ENCODE measurements around the gene C11orf65. TPM values are rescaled to one million over a fixed set of nuclear protein-coding genes. Genes with fewer than 3 reads are reported as not detected.

Gene C11orf65, protein sequence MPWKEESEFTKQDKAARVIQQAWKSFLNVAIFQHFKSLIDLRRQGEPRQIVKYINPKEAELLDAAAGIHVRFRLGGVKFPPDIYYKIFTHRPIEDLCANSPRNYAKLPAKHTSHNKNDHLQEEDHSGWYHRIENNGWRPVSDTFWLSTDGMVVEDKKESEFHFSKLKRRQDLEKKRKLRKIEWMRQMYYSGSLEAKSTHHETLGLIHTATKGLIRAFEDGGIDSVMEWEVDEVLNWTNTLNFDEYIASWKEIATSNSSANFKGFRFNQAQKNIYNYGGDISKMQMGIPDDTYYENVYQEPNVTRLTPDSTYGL
- 0.24 TPM for polyA plus RNA-seq (2013, experiment 1 of 2; ENCODE audit: insufficient read length)
- 0.53 TPM for polyA plus RNA-seq (2013, experiment 2 of 2; ENCODE audit: insufficient read length)

DNA sequence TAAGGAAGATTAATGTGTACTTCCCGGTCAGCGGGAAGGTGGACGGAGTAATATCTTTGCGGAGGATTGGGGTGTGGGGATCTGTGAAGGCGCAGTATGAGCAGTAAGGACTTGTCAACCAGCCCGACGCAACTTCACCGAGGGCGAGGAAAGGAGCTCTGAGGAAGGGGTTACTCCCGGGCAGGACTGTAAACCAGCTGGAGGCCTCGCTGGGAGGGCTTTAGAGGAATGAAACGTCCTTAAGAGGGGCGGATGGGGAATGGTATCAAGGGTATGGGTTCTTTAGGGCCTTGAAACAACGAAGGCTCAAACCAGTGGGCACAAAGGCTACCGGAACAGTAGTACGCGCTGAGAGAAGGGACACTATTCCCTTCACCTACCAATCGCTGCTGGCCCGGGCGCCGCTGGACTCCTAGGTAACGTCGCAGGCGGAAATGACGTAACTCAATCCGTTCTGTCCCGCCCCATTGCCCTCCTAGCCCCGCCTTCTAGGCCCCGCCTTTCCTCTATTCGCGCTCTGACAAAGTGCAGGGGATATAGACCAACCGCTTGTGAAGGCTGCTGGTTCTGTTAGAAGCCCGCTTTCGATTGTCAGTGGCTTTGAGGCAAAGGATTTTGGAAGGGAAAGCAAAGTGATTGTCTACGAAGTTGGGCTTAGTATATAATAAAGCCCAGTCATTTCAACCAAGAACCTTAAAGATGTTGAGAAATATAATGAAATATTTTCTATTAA lies at the start of gene C11orf65:
Gene C11orf65 (minus strand): TSS at position 439 of the 733 bp plus-strand sequence. CDS start 5,970 bp downstream, outside the sequence.
- DNase-seq: peak; percentile 97

DNA sequence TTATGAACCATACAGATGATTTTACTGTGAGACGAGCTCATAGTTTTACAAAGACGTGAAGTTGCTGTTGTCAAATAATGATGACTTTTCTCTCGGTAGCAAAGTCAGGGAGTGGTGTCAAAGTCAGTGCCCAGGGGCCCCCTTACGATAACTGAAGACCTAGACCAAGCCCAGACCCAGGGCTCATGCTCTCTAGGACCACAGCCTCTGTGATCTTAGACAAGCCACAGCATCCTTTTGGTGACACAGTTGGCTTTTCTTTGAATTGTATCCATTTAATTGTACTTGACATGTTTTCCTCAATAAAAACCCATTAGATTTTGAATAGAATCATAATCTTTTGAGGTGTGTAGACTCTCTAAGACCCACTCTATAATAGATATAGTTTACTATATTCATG lies 48.8 kb upstream of the C11orf65 start:
- DNase-seq: no peak

DNA sequence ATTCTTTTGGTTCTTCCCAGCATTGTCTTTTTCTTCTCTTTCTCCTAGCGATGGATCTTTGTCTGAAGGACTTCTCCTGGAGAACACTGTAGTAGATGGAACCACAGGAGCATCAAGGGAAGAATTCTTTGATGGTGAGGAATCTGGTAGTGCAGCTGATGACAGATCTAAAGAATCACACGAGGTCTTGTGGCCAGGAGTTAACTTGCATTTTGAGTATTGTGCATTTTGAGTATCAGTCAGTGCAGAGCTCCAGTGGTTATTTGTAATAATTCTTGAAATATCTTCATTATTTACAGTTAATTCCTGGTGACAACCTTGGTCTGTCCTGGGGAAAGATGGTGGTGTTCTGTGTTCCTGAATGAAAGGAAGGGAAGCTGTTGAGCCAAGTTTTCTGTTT lies 45.4 kb upstream of the C11orf65 start:
- peak; percentile 41 for DNase-seq

GRCh38 chr11:108511851-108512474 lies 44.6 kb upstream of the C11orf65 start:
- DNase-seq: peak; percentile 75

DNA sequence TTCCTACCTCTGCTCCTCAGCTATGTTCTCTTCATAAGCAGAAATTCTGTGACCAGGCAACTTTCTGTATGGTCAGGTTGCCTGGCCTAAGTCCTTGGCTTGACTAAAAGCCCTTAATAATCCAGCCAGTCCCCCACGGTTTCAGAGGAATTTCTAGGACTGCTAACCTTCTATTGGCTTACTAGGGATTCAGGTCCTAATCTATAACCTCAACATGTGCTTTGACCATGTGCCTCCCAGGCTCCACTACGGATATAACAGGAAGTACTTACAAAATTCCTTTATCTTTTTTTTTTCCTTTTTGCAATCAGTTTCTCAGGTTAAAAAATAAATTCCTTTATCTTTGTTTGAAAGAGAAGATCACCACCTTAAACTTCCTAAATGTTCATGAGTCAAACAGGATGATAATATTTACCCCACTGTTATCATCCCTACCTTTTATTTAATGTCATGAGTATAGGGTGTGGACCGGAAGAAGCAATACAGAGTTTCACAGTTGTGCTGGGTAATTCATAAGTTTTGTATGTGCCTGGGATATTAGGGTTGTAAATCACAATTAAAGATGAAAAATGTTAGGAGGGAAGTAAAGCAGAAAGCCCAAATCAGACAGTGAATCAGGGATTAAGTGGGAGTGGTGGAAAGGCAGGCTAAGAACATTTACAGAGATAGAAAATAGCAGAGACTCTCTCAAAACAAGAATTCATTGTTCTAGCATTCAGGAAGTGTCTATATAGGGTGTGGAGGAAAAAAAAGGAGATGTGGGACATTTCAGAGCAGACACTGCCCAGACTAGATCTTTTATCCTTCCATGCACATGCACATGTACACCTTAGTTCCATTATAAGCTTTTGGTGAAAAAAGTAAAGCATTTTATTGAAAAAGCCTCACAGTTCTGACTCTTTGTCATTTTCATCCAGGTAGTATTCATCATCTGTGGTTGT lies 41.6 kb upstream of the C11orf65 start:
- DNase-seq: no peak

DNA sequence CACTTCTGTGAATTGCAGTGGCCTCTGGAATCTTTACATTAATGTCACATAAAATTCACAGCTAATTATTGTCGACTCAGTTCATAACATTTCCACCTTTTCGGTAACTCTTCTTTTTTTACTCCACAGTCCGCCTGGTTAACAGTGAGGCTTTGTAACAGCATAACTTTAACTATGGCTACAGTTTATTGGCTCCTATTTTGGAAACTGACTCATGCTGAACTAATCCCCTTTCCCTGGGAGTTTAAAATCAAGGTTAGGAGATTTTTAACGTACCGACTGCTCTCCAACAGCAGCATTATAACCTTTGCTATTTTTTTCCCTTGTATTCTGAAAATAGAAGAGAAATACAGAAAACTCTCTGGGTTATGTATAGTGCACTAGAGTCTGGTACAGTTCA lies 34.1 kb upstream of the C11orf65 start:
- DNase-seq: no peak

- DNase-seq: no peak
These were observed 33.4 kb upstream of the C11orf65 start for GRCh38 chr11:108500721-108501120.

DNA sequence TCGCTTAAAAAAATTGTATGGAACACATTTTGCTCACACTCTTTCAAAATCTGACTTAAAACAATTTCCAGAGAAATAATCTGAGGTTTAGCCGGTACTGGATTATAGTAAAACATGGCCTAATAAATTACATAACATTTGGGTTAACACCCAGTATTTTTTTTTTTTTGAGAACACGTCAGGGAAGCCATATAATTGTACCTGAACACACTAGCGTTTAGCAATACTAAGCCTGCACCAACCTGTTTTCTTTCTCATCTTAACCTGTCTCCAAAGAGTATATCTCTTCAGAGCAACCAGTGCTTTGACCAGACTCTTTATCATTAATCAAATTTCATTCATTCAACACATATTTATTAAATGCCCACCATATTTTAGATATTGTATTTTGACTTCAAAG lies 32.8 kb upstream of the C11orf65 start:
- no peak for DNase-seq

DNA sequence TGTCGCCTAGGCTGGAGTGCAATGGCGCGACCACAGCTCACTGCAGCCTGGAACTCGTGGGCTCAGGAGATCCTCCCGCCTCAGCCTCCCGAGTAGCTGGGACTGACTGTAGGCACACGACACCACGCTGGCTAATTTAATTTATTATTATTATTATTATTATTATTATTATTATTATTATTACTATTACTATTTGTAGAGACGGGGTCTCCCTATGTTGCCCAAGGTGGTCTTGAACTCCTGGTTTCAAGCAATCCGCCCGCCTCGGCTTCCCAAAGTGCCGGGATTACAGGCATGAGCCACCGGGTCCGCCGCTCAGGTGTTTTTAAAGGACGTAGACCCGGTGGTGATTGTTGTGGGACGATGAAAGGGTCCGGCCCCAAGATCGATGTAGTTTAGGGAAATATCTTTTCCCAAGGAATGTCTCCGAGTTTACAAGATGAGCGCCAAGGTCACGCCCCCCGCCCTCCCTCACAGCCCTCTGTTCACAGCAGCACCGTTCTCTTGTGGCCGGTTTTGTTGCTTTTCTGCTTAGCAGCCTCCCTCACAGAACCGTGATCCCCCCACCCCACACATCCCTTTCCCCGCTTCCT lies 31.6 kb upstream of the C11orf65 start:
- no peak for DNase-seq

DNA sequence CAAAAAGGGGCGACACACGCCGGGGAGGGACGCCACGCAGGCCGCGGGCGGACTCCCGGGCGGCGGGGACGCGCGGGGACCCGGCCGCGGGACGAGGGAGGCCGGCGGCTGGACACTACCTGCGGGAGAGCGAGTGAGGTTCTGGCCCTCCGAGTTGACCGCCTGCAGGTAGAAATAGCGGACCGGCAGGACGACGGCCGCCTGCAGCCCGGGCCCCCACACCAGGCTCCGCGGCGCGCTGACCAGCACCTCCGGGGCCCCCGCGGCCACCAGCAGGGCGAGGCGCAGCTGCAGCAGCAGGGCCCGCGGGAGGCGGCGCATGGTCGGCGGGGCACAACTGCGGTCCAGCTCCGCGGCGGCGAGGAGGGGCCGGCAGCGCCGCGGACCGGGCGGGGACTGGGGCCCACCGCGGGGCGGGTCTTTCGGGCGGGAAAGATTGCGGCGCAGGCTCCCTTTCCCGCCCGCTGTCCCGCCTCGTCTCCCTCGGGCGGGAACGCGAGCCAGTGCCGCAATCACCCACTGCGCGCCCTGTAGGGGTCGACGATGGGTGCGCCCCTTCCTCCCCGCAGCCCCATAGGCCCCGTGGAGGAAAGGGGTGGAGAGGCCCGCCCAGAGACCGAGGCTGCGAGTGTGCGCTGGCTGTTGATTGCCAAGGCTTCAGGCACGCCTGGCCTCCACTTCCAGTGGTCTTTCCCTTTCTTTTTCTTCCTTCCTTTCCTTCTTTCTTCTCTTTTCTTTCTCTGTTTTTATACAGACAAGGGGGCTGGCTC lies 30.9 kb upstream of the C11orf65 start, which contains the start of gene POGLUT3:
Gene POGLUT3 (minus strand): TSS at position 339 of the 770 bp plus-strand sequence. CDS start 18 bp downstream, at position 321.
- peak; percentile 68 for DNase-seq

- DNase-seq: peak; percentile 99
These were observed 30.2 kb upstream of the C11orf65 start for GRCh38 chr11:108497317-108498045.

- peak; percentile 21 for DNase-seq
These were observed 29.4 kb upstream of the C11orf65 start for GRCh38 chr11:108496643-108497256.

DNA sequence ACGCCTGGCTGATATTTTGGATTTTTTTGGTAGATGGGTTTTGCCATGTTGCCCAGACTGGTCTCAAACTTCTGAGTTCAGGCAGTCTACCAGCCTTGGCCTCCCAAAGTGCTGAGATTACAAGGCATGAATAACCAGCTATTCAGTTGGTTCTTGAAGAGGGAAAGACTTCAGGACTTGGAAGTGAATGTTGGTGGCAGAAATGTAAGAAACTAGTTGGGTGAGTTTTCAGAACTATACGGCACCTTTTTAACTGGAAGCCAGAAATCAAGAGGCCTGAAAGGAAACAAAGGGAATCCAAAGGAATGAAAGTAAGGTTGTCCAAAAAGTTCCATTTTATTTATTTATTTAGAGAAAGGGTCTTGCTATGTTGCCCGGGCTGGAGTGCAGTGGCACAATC lies 28.0 kb upstream of the C11orf65 start:
- DNase-seq: no peak

GRCh38 chr11:108494182-108494581 lies 26.9 kb upstream of the C11orf65 start:
- no peak for DNase-seq

DNA sequence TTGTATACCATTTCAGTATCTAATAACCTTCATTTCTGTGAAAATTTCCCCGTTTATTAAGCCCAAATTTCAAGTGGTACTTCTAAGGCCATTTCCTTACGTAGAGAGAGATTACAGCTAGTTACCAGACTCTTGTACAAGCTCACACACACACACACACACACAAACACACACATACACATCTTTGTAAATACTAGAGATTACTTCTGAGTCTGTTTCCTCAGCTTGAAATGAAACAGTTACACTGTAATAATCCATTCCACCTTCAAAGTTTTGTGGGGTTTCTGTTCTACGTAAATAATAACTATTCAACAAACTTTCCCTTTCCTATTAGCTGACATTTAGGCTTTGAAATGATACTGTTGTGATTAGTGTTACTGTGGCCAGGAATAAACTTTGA lies 24.6 kb upstream of the C11orf65 start:
- no peak for DNase-seq

DNA sequence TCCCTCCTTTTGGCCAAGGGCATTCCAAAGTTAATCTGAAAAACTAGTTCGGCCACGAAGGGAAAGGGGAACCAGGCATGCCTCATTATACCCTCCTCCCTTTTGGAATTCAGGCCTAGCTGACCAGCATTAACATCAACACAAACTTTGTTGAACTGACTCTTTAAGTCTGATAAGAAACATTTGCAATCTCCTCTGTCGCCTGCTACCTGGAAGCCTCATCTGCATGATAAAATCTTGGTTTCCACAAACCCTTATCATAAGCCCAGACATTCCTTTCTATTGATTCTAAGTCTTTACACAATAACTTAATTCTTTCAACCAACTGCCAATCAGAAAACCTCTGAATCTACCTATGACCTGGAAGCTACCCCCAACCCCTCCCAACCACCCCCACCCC lies 19.5 kb upstream of the C11orf65 start:
- no peak for DNase-seq

DNA sequence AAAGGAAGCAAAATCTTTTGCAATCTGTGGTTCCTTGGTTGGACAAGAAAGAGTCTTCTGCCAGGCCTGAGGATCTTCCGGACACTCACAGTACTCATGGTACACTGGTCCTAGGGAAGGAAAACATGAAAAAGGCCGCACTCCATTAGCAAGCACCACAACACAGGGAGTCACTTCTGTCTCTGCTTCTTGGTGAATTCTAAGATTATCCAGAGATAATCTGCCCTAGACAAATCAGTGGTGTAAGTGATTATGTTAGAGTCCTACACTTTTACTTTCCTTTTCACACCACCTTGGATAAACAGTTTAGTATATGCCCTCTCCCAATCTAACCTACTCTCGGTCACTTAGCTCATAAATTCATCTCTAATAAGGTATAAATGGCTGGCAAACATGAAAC lies 19.0 kb upstream of the C11orf65 start:
- DNase-seq: no peak

DNA sequence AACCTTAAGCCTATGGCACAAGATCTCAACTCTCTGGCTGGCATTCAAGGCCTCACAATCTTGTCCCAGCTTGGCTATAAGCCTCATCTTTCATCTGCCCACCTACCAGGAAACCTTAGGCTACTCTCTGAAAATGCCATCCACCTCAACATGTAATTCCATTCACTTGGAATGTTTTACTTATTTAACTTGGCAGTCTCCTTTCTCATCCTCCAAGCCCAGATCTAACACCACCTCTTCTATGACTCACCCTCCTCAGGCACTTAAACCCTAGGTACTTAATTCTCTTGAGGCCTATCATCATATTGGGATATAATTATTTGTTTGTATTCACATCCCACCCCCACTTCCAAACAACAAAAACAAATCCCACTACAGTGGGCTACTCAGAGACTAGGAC lies 15.8 kb upstream of the C11orf65 start:
- DNase-seq: no peak

DNA sequence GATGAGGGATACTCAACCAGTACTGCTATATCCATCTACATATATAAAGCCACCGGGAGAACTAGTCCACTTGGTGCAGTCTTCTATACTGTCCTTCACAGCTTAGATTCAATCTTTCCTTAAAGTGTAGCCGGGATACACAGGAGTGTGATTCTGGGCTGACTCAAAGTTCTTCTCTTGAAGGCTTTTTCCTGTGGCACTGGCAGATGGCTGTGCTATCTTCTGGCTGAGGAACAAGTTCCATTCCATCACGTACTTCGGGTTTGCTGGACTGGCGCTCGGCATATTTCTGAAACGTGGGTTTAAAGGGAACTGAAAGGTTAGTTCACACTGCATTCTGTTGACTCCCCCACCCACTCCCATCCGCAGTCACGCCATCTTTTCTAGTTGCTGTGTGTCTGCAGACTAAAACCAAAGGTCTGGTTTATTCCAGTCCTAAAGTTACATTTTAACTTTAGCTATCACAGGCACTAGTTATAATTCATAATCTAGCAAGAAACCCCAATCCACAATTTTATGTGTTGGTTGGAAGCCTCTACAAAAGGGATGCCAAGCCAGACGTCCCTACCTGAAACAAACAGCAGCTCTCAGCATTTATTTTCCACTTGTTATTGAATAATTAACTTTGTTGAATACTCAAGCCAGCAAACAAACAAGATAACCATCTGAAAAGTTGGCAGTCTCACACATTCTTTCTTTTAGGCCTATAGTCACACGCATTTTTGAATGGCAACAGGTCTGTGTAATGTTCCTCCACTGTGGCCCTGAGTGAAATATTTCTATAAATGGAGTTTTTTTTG lies 7.5 kb upstream of the C11orf65 start:
- DNase-seq: no peak
